ENCODE data around the gene GRK4.

GRK4 gene

GRCh38 chr4:2994917-2995316 lies 31.5 kb downstream of the GRK4 start:
- TF ChIP-seq ZNF146 (tag by site-specific recombination; IDR thresholded peaks at IDR 0.05) (peak; percentile 90), ELK4 (IDR thresholded peaks at IDR 0.05; ENCODE audit: borderline replicate concordance, low read depth, low read length) (no peak)
- ChIA-PET CTCF (interaction anchor here (0.6 kb wide), 1 partner anchor 104 kb away, joined by 3 read pairs; no protein-coding TSS in a partner anchor), POLR2A (no interaction called here)
- Histone ChIP-seq H3K9me3 (ENCODE audit: control insufficient read depth, insufficient read depth, low read depth, low read length) (no peaks in the 10 kb centered on the region), H3K27ac (ENCODE audit: extremely low read depth, low read depth, low read length) (no peak overlapping the region), H3K4me3 (ENCODE audit: low read depth, low read length) (no peak overlapping the region), H3K4me1 (ENCODE audit: control insufficient read depth, insufficient read depth, low read length) (no peaks in the 10 kb centered on the region), H3K36me3 (ENCODE audit: control insufficient read depth in 2 of 2, insufficient read depth in 1 of 2, low read length in 2 of 2) (no peaks in the 10 kb centered on the region)

GRCh38 chr4:2995546-2996265 lies 32.3 kb downstream of the GRK4 start:
- no peak overlapping the region for H3K27ac ChIP-seq (ENCODE audit: extremely low read depth, low read depth, low read length)
- POLR2A ChIA-PET = no interaction called here
- H3K4me1 ChIP-seq (ENCODE audit: control insufficient read depth, insufficient read depth, low read length) = no peaks in the 10 kb centered on the region
- no peak for TF ChIP-seq ZNF211 (tag by site-specific recombination; IDR thresholded peaks at IDR 0.05; ENCODE audit: low read depth)
- no peak for TF ChIP-seq ZFP37 (tag by site-specific recombination; IDR thresholded peaks at IDR 0.05)
- no peak for TF ChIP-seq REST (tag by site-specific recombination; IDR thresholded peaks at IDR 0.05)
- no peak for TF ChIP-seq ZFP3 (tag by site-specific recombination; IDR thresholded peaks at IDR 0.05; ENCODE audit: low read depth)
- no peak for TF ChIP-seq ZNF777 (tag by site-specific recombination; IDR thresholded peaks at IDR 0.05; ENCODE audit: borderline replicate concordance)
- no peak for TF ChIP-seq ZBTB21 (tag by site-specific recombination; IDR thresholded peaks at IDR 0.05)
- no peak for TF ChIP-seq ZNF704 (tag by site-specific recombination; IDR thresholded peaks at IDR 0.05)
- TF ChIP-seq ZNF404 (tag by site-specific recombination; IDR thresholded peaks at IDR 0.05) = no peak
- TF ChIP-seq ZNF311 (tag by site-specific recombination; IDR thresholded peaks at IDR 0.05; ENCODE audit: borderline replicate concordance) = no peak
- TF ChIP-seq KLF17 (tag by site-specific recombination; IDR thresholded peaks at IDR 0.05) = no peak
- TF ChIP-seq PRDM10 (tag by site-specific recombination; IDR thresholded peaks at IDR 0.05) = no peak
- TF ChIP-seq ZFHX2 (tag by site-specific recombination; conservative IDR thresholded peaks at IDR 0.05) = no peak
- TF ChIP-seq MZF1 (tag by site-specific recombination; IDR thresholded peaks at IDR 0.05; ENCODE audit: borderline replicate concordance) = no peak
- no peak for TF ChIP-seq ZNF585B (tag by site-specific recombination; IDR thresholded peaks at IDR 0.05)
- H3K4me3 ChIP-seq (ENCODE audit: low read depth, low read length) = no peak overlapping the region
- CTCF ChIA-PET = interaction anchor here (0.7 to 1.0 kb wide), 2 partner anchors 17 to 18 kb away, joined by 4 to 6 read pairs; no protein-coding TSS in a partner anchor
- H3K36me3 ChIP-seq (ENCODE audit: control insufficient read depth in 2 of 2, insufficient read depth in 1 of 2, low read length in 2 of 2) = no peaks in the 10 kb centered on the region
- H3K9me3 ChIP-seq (ENCODE audit: control insufficient read depth, insufficient read depth, low read depth, low read length) = no peaks in the 10 kb centered on the region

Data from HEK293 (cell line).